Measurements from ENCODE around the gene CA12. TPM values are rescaled to one million over a fixed set of nuclear protein-coding genes. Genes with fewer than 3 reads are reported as not detected.
"Not testable (repeated sequence)": the region's sequence is repeated elsewhere in the genome, so short reads cannot be mapped to it uniquely, and the experiment has no call there.

CA12 gene
- total RNA-seq, 2 experiments from 2014 or later, result 0.20 TPM; not detected in 1

DNA sequence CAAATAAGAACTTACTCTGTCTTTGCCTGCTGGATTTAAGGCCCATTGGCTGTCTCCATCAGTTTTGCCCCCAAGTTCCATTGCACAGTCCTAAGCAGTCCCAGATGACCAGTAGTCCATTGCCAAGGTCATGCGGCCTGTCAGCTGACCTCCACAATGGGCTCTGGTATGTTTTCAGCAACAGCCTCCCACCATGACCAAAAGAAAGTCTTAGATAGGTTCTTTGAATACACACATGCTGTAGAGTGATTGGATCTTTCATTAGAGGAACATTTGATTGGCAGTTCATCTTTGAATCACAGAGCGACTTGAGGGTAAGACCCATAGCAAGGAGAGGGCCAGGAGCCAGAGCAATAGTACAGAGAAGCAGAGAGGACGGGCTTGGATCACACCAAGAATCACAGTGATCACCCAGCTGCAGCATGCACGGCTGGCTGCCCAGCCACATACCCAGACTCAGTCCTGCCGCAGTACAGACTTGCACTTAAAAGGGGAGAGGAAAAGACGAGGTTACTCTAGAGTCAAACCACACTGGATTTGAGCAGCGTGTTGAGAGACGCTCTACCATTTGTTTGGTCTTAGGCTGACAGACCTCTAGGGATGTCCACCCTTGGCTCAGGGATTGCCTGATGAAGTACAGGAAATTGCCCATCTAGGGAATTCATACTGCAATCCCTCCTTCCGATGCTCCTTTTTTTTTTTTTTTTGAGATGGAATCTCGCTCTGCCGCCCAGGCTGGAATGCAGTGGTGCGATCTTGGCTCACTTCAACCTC is 53.8 kb downstream of the CA12 start:
- H3K4me1 Mint-ChIP-seq, result peaks cover 2% of the 10 kb centered on the region
- H3K27ac Mint-ChIP-seq, result no peak overlapping the region
- no peak for DNase-seq
- H3K27me3 Mint-ChIP-seq, result peaks cover under 1% of the 10 kb centered on the region
- ChIA-PET CTCF (no interaction called here), POLR2A (no interaction called here)
- H3K36me3 Mint-ChIP-seq (ENCODE audit: low read depth), result no peaks in the 10 kb centered on the region
- H3K9me3 Mint-ChIP-seq, result no peaks in the 10 kb centered on the region
- no peak overlapping the region for H3K4me3 Mint-ChIP-seq

DNA sequence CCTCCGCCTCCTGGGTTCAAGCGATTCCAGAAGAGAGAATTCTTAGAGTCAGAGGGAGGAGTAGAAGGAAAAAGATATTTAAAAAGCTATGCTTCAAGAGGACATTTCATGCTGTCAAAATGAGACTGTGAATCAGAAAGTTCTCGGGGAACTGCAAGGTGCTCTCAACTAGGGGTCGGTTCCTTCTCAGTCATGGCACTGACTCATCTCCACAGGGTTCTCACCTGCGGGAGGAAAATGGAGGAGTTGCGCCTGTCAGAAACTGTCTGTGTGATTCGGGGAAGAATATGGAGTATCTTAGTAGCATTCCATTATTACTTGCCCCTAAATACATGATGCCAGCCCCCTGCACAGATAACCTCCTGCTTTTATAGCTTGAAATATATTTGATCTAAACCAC is 56.9 kb downstream of the CA12 start:
- no peaks in the 10 kb centered on the region for H3K36me3 Mint-ChIP-seq (ENCODE audit: low read depth)
- no peak overlapping the region for H3K27ac Mint-ChIP-seq
- ChIA-PET POLR2A (no interaction called here), CTCF (no interaction called here)
- no peaks in the 10 kb centered on the region for H3K4me1 Mint-ChIP-seq
- H3K4me3 Mint-ChIP-seq, result no peak overlapping the region
- H3K27me3 Mint-ChIP-seq, result no peaks in the 10 kb centered on the region
- no peak for DNase-seq
- H3K9me3 Mint-ChIP-seq, result no peaks in the 10 kb centered on the region

DNA sequence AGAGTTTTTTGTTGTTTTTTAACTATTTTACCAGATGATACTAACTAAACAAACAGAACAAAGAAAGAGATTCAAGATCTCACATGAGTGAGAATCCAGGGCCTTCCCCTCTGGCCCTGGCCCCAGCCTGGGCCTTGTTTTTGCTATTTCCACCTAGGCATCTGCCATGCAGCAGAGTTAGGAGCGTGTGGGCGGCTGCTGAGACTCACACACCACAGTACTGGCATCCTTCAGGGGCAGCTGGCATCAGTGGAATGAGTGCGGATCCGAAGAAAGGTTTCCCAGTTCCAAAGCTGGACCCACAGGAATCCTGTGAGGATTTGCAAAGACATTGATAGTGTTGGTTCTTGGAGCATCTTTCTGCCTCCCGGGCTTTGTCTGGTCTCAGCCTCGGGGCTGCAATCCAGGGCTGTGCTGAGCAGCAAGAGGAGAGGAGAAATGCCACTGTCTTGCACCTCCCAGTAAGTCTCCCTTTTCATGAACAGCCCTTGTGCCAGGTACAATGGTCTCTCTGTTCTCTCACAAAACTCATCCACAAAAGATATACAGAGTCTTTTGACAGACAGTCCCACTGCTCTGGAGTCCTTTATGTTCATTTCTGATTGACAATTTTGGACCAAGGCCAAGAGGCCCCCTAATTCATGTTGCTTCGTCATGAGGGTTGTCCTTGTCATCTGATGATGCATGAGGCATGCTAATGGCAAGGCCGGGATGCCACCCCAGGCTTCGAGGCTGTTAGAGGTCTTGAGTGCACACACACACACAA is 57.7 kb downstream of the CA12 start:
- no peak overlapping the region for H3K27ac Mint-ChIP-seq
- H3K27me3 Mint-ChIP-seq, result no peaks in the 10 kb centered on the region
- CTCF ChIA-PET, result no interaction called here
- POLR2A ChIA-PET, result no interaction called here
- DNase-seq, result no peak
- no peak overlapping the region for H3K4me3 Mint-ChIP-seq
- no peaks in the 10 kb centered on the region for H3K36me3 Mint-ChIP-seq (ENCODE audit: low read depth)
- no peaks in the 10 kb centered on the region for H3K4me1 Mint-ChIP-seq
- no peaks in the 10 kb centered on the region for H3K9me3 Mint-ChIP-seq

- CTCF ChIA-PET, result no interaction called here
- Mint-ChIP-seq H3K4me3 (no peak overlapping the region), H3K27me3 (no peaks in the 10 kb centered on the region), H3K9me3 (no peaks in the 10 kb centered on the region), H3K27ac (no peak overlapping the region), H3K4me1 (no peaks in the 10 kb centered on the region), H3K36me3 (ENCODE audit: low read depth) (no peaks in the 10 kb centered on the region)
- POLR2A ChIA-PET, result no interaction called here
- DNase-seq, result no peak
Measured at GRCh38 chr15:63322541-63322940, 59.1 kb downstream of the CA12 start.

- no peak for DNase-seq
- Mint-ChIP-seq H3K4me3 (no peak overlapping the region), H3K36me3 (ENCODE audit: low read depth) (no peaks in the 10 kb centered on the region), H3K27me3 (no peaks in the 10 kb centered on the region), H3K9me3 (no peaks in the 10 kb centered on the region), H3K27ac (no peak overlapping the region), H3K4me1 (no peaks in the 10 kb centered on the region)
- CTCF ChIA-PET, result no interaction called here
- POLR2A ChIA-PET, result no interaction called here
Measured at GRCh38 chr15:63321462-63321861, 60.2 kb downstream of the CA12 start.

DNA sequence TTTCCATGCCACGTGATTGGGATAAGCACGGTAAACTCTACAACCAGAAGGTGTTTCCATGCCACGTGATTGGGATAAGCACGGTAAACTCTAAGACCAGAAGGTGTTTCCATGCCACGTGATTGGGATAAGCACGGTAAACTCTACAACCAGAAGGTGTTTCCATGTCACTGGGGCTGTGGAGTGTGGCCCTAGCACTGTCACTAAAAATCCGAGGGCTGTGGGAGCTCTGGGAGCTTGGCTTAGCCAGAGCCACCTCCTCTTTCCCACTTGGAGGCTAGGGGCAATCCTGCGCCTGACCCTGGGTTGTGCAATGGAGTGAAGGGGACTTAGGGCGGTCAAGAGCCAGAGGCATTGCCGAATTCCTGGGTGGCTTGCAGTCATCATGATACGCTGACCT is 60.7 kb downstream of the CA12 start:
- H3K9me3 Mint-ChIP-seq; POLR2A ChIA-PET; H3K4me1 Mint-ChIP-seq; H3K27me3 Mint-ChIP-seq; H3K4me3 Mint-ChIP-seq; H3K27ac Mint-ChIP-seq; DNase-seq; H3K36me3 Mint-ChIP-seq (ENCODE audit: low read depth); CTCF ChIA-PET: not testable (repeated sequence)

- POLR2A ChIA-PET; H3K9me3 Mint-ChIP-seq; H3K4me3 Mint-ChIP-seq; H3K27me3 Mint-ChIP-seq; CTCF ChIA-PET; H3K27ac Mint-ChIP-seq; DNase-seq; H3K36me3 Mint-ChIP-seq (ENCODE audit: low read depth); H3K4me1 Mint-ChIP-seq: not testable (repeated sequence)
Measured at GRCh38 chr15:63320446-63320845, 61.2 kb downstream of the CA12 start.

GRCh38 chr15:63319065-63319464 is 62.6 kb downstream of the CA12 start:
- H3K4me1 Mint-ChIP-seq, result no peaks in the 10 kb centered on the region
- ChIA-PET CTCF (no interaction called here), POLR2A (no interaction called here)
- DNase-seq, result no peak
- no peaks in the 10 kb centered on the region for H3K36me3 Mint-ChIP-seq (ENCODE audit: low read depth)
- H3K27me3 Mint-ChIP-seq, result no peaks in the 10 kb centered on the region
- no peak overlapping the region for H3K27ac Mint-ChIP-seq
- H3K4me3 Mint-ChIP-seq, result no peak overlapping the region
- no peaks in the 10 kb centered on the region for H3K9me3 Mint-ChIP-seq

DNA sequence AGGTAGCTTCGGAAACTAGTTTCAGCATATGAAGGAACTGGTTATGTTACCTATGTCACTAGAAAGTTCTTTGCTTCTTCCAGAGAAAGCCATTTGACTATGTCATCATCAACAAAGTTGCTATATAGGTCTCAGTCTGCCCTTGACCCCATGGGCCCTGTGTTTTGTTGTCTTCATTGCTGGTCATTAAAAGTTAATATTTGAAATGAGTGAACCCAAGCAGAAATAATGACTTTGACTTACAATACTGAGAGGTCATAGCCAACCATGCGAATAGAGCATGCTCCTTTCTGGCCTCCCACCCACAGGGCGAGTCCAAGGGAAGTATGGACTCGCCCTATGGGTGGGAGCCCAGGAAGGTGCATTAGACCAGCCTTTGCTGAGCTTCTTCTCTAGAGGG is 63.3 kb downstream of the CA12 start:
- POLR2A ChIA-PET, result no interaction called here
- Mint-ChIP-seq H3K36me3 (ENCODE audit: low read depth) (no peaks in the 10 kb centered on the region), H3K9me3 (no peaks in the 10 kb centered on the region), H3K4me3 (no peak overlapping the region), H3K27ac (no peak overlapping the region), H3K27me3 (no peaks in the 10 kb centered on the region), H3K4me1 (no peaks in the 10 kb centered on the region)
- no peak for DNase-seq
- CTCF ChIA-PET, result no interaction called here

DNA sequence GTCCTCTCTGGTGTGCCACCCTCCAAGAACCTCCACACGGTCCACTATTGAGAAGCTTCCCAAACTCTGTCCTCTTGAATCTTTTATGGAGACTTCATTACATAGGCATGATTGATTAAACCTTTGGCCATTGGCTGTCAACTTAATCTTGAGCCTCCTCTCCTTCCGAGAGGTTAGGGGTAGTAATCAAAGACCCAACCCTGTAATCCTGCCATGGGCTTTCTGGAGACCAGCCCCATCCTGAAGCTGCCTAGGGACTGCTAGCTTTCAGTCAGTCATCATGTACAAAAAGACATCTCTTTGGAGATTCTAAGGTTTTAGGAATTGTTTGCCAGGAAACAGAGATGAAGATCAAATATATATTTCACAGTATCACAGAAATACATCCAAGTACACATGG is 67.2 kb downstream of the CA12 start:
- H3K27ac Mint-ChIP-seq, result no peak overlapping the region
- ChIA-PET POLR2A (no interaction called here), CTCF (no interaction called here)
- no peak overlapping the region for H3K4me3 Mint-ChIP-seq
- H3K36me3 Mint-ChIP-seq (ENCODE audit: low read depth), result no peaks in the 10 kb centered on the region
- no peak for DNase-seq
- H3K27me3 Mint-ChIP-seq, result no peaks in the 10 kb centered on the region
- no peaks in the 10 kb centered on the region for H3K9me3 Mint-ChIP-seq
- no peaks in the 10 kb centered on the region for H3K4me1 Mint-ChIP-seq

DNA sequence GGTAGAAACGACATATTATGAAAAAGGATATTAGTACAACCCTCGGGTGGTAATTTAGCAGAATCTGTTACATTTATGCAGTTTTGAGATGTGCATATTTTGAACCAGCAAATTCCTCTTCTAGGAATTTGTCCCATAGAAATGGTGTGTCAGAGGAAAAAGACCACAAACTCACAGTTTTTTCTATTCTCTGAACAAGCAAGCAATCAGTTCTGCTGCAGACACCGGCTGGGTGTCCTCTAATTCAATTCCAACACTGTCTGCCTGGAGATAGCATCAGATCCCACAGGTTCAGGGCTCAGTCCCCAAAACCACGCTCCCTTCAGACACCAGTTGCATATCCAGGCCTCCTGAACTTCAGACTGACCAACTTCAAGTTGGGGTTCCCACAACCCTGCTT is 67.8 kb downstream of the CA12 start:
- no peak overlapping the region for H3K4me3 Mint-ChIP-seq
- no peaks in the 10 kb centered on the region for H3K27me3 Mint-ChIP-seq
- DNase-seq, result no peak
- no peaks in the 10 kb centered on the region for H3K9me3 Mint-ChIP-seq
- H3K36me3 Mint-ChIP-seq (ENCODE audit: low read depth), result no peaks in the 10 kb centered on the region
- H3K4me1 Mint-ChIP-seq, result no peaks in the 10 kb centered on the region
- ChIA-PET CTCF (no interaction called here), POLR2A (no interaction called here)
- H3K27ac Mint-ChIP-seq, result no peak overlapping the region

DNA sequence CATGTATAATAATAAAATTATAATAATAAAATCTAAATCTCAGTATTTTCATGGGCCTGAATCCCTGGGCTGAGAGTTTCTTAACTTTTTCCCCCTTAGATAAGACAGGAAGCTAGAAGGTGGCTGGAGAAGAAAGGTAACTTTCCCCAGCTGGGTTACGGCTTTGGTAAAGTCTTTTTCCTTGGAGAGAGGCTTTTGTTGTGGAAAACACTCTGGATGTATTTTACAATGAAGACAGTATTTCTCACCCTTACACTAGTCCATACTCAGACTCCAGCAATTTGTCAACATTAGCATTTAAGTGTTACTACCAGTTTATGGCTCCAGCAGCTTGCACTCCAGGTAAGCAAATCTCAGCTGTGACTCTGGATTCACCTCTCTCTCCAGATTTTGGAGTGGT is 69.4 kb downstream of the CA12 start:
- ChIA-PET POLR2A (no interaction called here), CTCF (interaction anchor here (0.7 to 1.0 kb wide), 2 partner anchors 90 to 1011 kb away, joined by 3 to 4 read pairs; no protein-coding TSS in a partner anchor)
- Mint-ChIP-seq H3K27ac (no peak overlapping the region), H3K4me3 (no peak overlapping the region), H3K27me3 (no peaks in the 10 kb centered on the region), H3K4me1 (no peaks in the 10 kb centered on the region), H3K9me3 (no peaks in the 10 kb centered on the region), H3K36me3 (ENCODE audit: low read depth) (no peaks in the 10 kb centered on the region)
- DNase-seq, result no peak

- no peaks in the 10 kb centered on the region for H3K9me3 Mint-ChIP-seq
- H3K4me1 Mint-ChIP-seq, result no peaks in the 10 kb centered on the region
- POLR2A ChIA-PET, result no interaction called here
Measured at GRCh38 chr15:63310646-63311045, 71.0 kb downstream of the CA12 start.

DNA sequence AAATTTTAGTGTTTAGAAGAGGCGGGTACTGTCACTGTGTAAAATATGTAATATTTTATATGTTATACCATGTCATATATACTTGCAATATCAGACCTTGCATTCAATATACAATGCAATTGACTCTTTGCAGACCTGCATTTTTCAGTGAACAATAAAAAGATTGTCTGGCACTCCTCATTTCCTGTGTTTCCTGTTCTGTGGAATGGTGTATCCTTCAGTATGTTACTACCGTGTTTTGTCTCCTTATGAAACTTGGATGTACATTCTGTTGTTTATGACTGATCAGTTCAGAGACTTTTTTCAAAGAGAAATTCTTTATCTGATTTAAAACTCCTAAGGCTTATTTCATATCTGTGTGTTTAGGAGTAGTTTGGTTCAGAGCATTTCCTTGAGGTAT is 72.7 kb downstream of the CA12 start:
- H3K27me3 Mint-ChIP-seq, result no peaks in the 10 kb centered on the region
- H3K27ac Mint-ChIP-seq, result no peak overlapping the region
- no peak for DNase-seq
- H3K4me3 Mint-ChIP-seq, result no peak overlapping the region
- ChIA-PET POLR2A (no interaction called here), CTCF (no interaction called here)
- no peaks in the 10 kb centered on the region for H3K4me1 Mint-ChIP-seq
- no peaks in the 10 kb centered on the region for H3K36me3 Mint-ChIP-seq (ENCODE audit: low read depth)
- no peaks in the 10 kb centered on the region for H3K9me3 Mint-ChIP-seq

More at GRCh38 chr15:63310646-63311045, 71.0 kb downstream of the CA12 start:
- H3K27me3 Mint-ChIP-seq, result no peaks in the 10 kb centered on the region
- CTCF ChIA-PET, result no interaction called here
- H3K27ac Mint-ChIP-seq, result no peak overlapping the region
- no peak for DNase-seq
- no peaks in the 10 kb centered on the region for H3K36me3 Mint-ChIP-seq (ENCODE audit: low read depth)
- no peak overlapping the region for H3K4me3 Mint-ChIP-seq

Measured in activated CD4-positive, alpha-beta memory T cell treated with anti-CD3 and anti-CD28 coated beads, Interleukin-2, amount 10 ng/mL, durations not matched to agents 7 days and 5 days (primary cell).